ENCODE data around the gene ADGRV1.

DNA sequence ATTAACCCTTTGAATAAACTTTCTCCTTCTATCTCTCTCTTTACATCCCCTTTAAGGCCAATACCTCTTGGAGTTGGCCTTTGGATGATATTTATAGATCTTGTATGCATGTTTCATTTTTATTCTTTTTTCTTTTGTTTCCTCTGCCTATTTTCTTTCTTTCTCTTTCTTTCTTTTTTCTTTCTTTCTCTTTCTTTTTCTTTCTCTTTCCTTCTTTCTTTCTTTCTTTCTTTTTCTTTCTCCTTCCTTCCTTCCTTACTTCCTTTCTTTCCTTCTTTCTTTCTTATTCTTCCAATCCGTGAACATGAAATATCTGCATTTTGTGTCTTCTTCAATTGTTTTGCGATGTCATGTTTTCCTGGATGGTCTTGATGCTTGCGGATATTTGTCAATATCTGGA, 276.1 kb downstream of the ADGRV1 start:
- TF ChIP-seq, protein P1, sequence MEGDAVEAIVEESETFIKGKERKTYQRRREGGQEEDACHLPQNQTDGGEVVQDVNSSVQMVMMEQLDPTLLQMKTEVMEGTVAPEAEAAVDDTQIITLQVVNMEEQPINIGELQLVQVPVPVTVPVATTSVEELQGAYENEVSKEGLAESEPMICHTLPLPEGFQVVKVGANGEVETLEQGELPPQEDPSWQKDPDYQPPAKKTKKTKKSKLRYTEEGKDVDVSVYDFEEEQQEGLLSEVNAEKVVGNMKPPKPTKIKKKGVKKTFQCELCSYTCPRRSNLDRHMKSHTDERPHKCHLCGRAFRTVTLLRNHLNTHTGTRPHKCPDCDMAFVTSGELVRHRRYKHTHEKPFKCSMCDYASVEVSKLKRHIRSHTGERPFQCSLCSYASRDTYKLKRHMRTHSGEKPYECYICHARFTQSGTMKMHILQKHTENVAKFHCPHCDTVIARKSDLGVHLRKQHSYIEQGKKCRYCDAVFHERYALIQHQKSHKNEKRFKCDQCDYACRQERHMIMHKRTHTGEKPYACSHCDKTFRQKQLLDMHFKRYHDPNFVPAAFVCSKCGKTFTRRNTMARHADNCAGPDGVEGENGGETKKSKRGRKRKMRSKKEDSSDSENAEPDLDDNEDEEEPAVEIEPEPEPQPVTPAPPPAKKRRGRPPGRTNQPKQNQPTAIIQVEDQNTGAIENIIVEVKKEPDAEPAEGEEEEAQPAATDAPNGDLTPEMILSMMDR (IDR thresholded peaks at IDR 0.05 in 2 of 3, conservative IDR thresholded peaks at IDR 0.05 in 1 of 3; ENCODE audit: insufficient read depth in 2 of 3, low read depth in 1 of 3, low read length in 3 of 3), result no peak
- TF ChIP-seq, protein P2, sequence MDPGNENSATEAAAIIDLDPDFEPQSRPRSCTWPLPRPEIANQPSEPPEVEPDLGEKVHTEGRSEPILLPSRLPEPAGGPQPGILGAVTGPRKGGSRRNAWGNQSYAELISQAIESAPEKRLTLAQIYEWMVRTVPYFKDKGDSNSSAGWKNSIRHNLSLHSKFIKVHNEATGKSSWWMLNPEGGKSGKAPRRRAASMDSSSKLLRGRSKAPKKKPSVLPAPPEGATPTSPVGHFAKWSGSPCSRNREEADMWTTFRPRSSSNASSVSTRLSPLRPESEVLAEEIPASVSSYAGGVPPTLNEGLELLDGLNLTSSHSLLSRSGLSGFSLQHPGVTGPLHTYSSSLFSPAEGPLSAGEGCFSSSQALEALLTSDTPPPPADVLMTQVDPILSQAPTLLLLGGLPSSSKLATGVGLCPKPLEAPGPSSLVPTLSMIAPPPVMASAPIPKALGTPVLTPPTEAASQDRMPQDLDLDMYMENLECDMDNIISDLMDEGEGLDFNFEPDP (CRISPR knock-in tag; IDR thresholded peaks at IDR 0.05), result no peak
- TF ChIP-seq NFYB (IDR thresholded peaks at IDR 0.05; ENCODE audit: extremely low read depth, insufficient read length), result no peak
- no peak for TF ChIP-seq ZZZ3 (IDR thresholded peaks at IDR 0.05)
- no peak for TF ChIP-seq TEAD1 (CRISPR knock-in tag; IDR thresholded peaks at IDR 0.05)

Data from K562 (cell line).